ENCODE data around the gene LRRC3.

Gene LRRC3

GRCh38 chr21:44485254-44485793 is 30.0 kb downstream of the LRRC3 start:
- no peaks in the 10 kb centered on the region for H3K9me3 ChIP-seq (ENCODE audit: control insufficient read depth, insufficient read depth, low read depth, low read length)
- H3K4me3 ChIP-seq (ENCODE audit: low read depth, low read length) = no peak overlapping the region
- H3K36me3 ChIP-seq (ENCODE audit: control insufficient read depth in 2 of 2, insufficient read depth in 1 of 2, low read length in 2 of 2) = no peaks in the 10 kb centered on the region
- ChIA-PET CTCF (interaction anchor here (0.6 kb wide), 1 partner anchor 575 kb away, joined by 3 read pairs; no protein-coding TSS in a partner anchor), POLR2A (no interaction called here)
- no peaks in the 10 kb centered on the region for H3K4me1 ChIP-seq (ENCODE audit: control insufficient read depth, insufficient read depth, low read length)
- H3K27ac ChIP-seq (ENCODE audit: extremely low read depth, low read depth, low read length) = no peak overlapping the region
- TF ChIP-seq KLF9 (tag by site-specific recombination; IDR thresholded peaks at IDR 0.05; ENCODE audit: low read depth) = peak; percentile 64; the same call in 1 of the 2 replicates
- no peak for TF ChIP-seq ZBTB21 (tag by site-specific recombination; IDR thresholded peaks at IDR 0.05)
- peak; percentile 73; the same call in 1 of the 2 replicates for TF ChIP-seq KLF1 (tag by site-specific recombination; IDR thresholded peaks at IDR 0.05)

GRCh38 chr21:44485796-44486195 is 30.5 kb downstream of the LRRC3 start:
- no peak overlapping the region for H3K27ac ChIP-seq (ENCODE audit: extremely low read depth, low read depth, low read length)
- TF ChIP-seq ZNF549 (tag by site-specific recombination; IDR thresholded peaks at IDR 0.05) (no peak), ZNF610 (tag by site-specific recombination; IDR thresholded peaks at IDR 0.05; ENCODE audit: borderline replicate concordance) (no peak), ZNF416 (tag by site-specific recombination; IDR thresholded peaks at IDR 0.05) (no peak)
- H3K9me3 ChIP-seq (ENCODE audit: control insufficient read depth, insufficient read depth, low read depth, low read length) = no peaks in the 10 kb centered on the region
- no peaks in the 10 kb centered on the region for H3K4me1 ChIP-seq (ENCODE audit: control insufficient read depth, insufficient read depth, low read length)
- ChIA-PET CTCF (interaction anchor here (0.6 kb wide), 1 partner anchor 575 kb away, joined by 3 read pairs; no protein-coding TSS in a partner anchor), POLR2A (no interaction called here)
- H3K36me3 ChIP-seq (ENCODE audit: control insufficient read depth in 2 of 2, insufficient read depth in 1 of 2, low read length in 2 of 2) = no peaks in the 10 kb centered on the region
- no peak overlapping the region for H3K4me3 ChIP-seq (ENCODE audit: low read depth, low read length)

- H3K36me3 ChIP-seq (ENCODE audit: control insufficient read depth in 2 of 2, insufficient read depth in 1 of 2, low read length in 2 of 2) = no peaks in the 10 kb centered on the region
These were observed 31.0 kb downstream of the LRRC3 start for GRCh38 chr21:44486302-44486701.

GRCh38 chr21:44487831-44488230 is 32.5 kb downstream of the LRRC3 start:
- Histone ChIP-seq H3K27ac (ENCODE audit: extremely low read depth, low read depth, low read length) (no peak overlapping the region), H3K4me3 (ENCODE audit: low read depth, low read length) (no peak overlapping the region), H3K9me3 (ENCODE audit: control insufficient read depth, insufficient read depth, low read depth, low read length) (no peaks in the 10 kb centered on the region; the same call in 1 of the 2 replicates), H3K4me1 (ENCODE audit: control insufficient read depth, insufficient read depth, low read length) (no peaks in the 10 kb centered on the region), H3K36me3 (ENCODE audit: control insufficient read depth in 2 of 2, insufficient read depth in 1 of 2, low read length in 2 of 2) (no peaks in the 10 kb centered on the region)
- no peak for TF ChIP-seq ZNF785 (tag by site-specific recombination; IDR thresholded peaks at IDR 0.05)
- TF ChIP-seq, protein P1, sequence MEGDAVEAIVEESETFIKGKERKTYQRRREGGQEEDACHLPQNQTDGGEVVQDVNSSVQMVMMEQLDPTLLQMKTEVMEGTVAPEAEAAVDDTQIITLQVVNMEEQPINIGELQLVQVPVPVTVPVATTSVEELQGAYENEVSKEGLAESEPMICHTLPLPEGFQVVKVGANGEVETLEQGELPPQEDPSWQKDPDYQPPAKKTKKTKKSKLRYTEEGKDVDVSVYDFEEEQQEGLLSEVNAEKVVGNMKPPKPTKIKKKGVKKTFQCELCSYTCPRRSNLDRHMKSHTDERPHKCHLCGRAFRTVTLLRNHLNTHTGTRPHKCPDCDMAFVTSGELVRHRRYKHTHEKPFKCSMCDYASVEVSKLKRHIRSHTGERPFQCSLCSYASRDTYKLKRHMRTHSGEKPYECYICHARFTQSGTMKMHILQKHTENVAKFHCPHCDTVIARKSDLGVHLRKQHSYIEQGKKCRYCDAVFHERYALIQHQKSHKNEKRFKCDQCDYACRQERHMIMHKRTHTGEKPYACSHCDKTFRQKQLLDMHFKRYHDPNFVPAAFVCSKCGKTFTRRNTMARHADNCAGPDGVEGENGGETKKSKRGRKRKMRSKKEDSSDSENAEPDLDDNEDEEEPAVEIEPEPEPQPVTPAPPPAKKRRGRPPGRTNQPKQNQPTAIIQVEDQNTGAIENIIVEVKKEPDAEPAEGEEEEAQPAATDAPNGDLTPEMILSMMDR (tag by site-specific recombination; IDR thresholded peaks at IDR 0.05) = 0 out of 2 replicates have a peak, but pooled peaks have one; percentile 14
- ChIA-PET CTCF (interaction anchor here (0.6 to 0.9 kb wide), 6 partner anchors 11 to 1475 kb away, joined by 3 to 8 read pairs (median 3); no protein-coding TSS in a partner anchor), POLR2A (no interaction called here)

More at GRCh38 chr21:44486302-44486701, 31.0 kb downstream of the LRRC3 start:
- no peak for TF ChIP-seq ZNF473 (tag by site-specific recombination; IDR thresholded peaks at IDR 0.05)
- no peak for TF ChIP-seq ZNF529 (tag by site-specific recombination; IDR thresholded peaks at IDR 0.05; ENCODE audit: insufficient replicate concordance)
- no peak for TF ChIP-seq MEIS1 (CRISPR knock-in tag; IDR thresholded peaks at IDR 0.05; ENCODE audit: borderline replicate concordance)
- TF ChIP-seq ZFP69B (tag by site-specific recombination; IDR thresholded peaks at IDR 0.05) = no peak
- TF ChIP-seq ZNF155 (tag by site-specific recombination; IDR thresholded peaks at IDR 0.05) = no peak
- TF ChIP-seq SCRT2 (tag by site-specific recombination; IDR thresholded peaks at IDR 0.05) = no peak
- TF ChIP-seq REPIN1 (tag by site-specific recombination; IDR thresholded peaks at IDR 0.05; ENCODE audit: low read depth) = no peak
- TF ChIP-seq ZNF416 (tag by site-specific recombination; IDR thresholded peaks at IDR 0.05) = no peak
- no peak for TF ChIP-seq ZNF544 (tag by site-specific recombination; IDR thresholded peaks at IDR 0.05)
- no peak for TF ChIP-seq ZSCAN30 (tag by site-specific recombination; IDR thresholded peaks at IDR 0.05)
- ChIA-PET POLR2A (no interaction called here), CTCF (no interaction called here)
- no peaks in the 10 kb centered on the region for H3K4me1 ChIP-seq (ENCODE audit: control insufficient read depth, insufficient read depth, low read length)
- no peak overlapping the region for H3K4me3 ChIP-seq (ENCODE audit: low read depth, low read length)
- no peak overlapping the region for H3K27ac ChIP-seq (ENCODE audit: extremely low read depth, low read depth, low read length)
- no peaks in the 10 kb centered on the region for H3K9me3 ChIP-seq (ENCODE audit: control insufficient read depth, insufficient read depth, low read depth, low read length)

Data from HEK293 (cell line).